Measurements from ENCODE around the gene PCBP3.
"Not testable (repeated sequence)": the region's sequence is repeated elsewhere in the genome, so short reads cannot be mapped to it uniquely, and the experiment has no call there.

PCBP3 gene

DNA sequence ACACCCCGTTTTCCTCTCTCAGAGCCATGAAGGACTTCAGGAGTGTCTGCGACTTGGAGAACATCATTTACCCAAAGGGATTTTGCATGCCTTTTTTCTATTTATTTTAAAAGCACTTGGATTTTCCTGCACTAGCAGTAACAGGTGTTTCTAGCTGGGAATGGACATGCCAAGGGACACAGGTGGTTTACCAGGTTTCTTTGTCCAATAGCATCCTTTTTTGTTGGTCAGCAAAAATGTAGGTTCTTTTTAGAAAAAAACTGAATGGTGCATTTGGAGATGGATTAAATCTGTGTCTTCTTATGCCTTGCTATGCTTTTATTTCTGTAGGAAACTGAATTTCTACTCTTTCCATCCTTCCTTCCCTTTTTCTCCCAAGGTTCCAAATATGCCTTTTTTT, 205.3 kb downstream of the PCBP3 start:
- H3K36me3 ChIP-seq (ENCODE audit: low read length) = no peaks in the 10 kb centered on the region
- no peak for TF ChIP-seq EZH2phosphoT487 (conservative IDR thresholded peaks at IDR 0.05; ENCODE audit: low read length)
- TF ChIP-seq CTCF (IDR thresholded peaks at IDR 0.05; ENCODE audit: insufficient read depth, low read length, poor library complexity, severe bottlenecking) = no peak
- H3K4me3 ChIP-seq (ENCODE audit: insufficient read depth, low read length, poor library complexity, severe bottlenecking) = no peak overlapping the region
- no peaks in the 10 kb centered on the region for H3K79me2 ChIP-seq (ENCODE audit: insufficient read depth, low read length)
- no peak overlapping the region for H3K4me2 ChIP-seq (ENCODE audit: low read depth, low read length, poor library complexity, severe bottlenecking)
- H3F3A ChIP-seq (ENCODE audit: insufficient read depth) = no peaks in the 10 kb centered on the region
- H3K27me3 ChIP-seq (ENCODE audit: low read length) = no peaks in the 10 kb centered on the region
- H3K9me2 ChIP-seq (replicated peaks; ENCODE audit: insufficient read depth, low read length) = no peaks in the 10 kb centered on the region
- H2AFZ ChIP-seq (ENCODE audit: low read depth, low read length, severe bottlenecking) = no peak overlapping the region
- no peak overlapping the region for H3K27ac ChIP-seq (ENCODE audit: low read depth, low read length)
- H3K9me3 ChIP-seq (ENCODE audit: insufficient read depth, low read length) = no peaks in the 10 kb centered on the region
- no peaks in the 10 kb centered on the region for H4K20me1 ChIP-seq (ENCODE audit: low read depth, low read length)
- no peak overlapping the region for H3K9ac ChIP-seq (ENCODE audit: low read length)

GRCh38 chr21:45849651-45850050, 206.1 kb downstream of the PCBP3 start:
- no peaks in the 10 kb centered on the region for H3K9me2 ChIP-seq (replicated peaks; ENCODE audit: insufficient read depth, low read length)
- H2AFZ ChIP-seq (ENCODE audit: low read depth, low read length, severe bottlenecking) = no peak overlapping the region

DNA sequence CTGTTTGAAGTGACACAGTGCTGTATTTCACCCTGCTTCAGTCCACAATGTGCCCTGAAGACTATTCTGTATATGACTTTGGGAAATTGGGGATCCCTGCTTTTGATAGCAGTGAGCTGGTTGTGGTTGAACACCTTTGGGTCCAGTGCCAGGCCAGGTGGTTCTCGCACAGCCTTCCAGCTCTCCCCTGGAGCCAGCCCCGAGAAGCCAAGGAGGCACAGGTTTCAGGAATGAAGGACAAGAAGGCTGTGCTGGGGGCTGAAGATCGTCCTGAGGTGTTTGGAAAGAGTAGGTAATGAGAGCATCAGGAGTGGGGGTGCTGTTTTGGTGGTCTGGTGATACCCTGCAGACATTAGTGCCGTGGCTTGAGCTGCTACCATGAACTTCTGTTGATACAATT, 206.7 kb downstream of the PCBP3 start:
- Histone ChIP-seq H3K36me3 (ENCODE audit: low read length) (no peaks in the 10 kb centered on the region), H3K27me3 (ENCODE audit: low read length) (no peaks in the 10 kb centered on the region)
- TF ChIP-seq EZH2phosphoT487 (conservative IDR thresholded peaks at IDR 0.05; ENCODE audit: low read length) = no peak
- no peak for TF ChIP-seq CTCF (IDR thresholded peaks at IDR 0.05; ENCODE audit: insufficient read depth, low read length, poor library complexity, severe bottlenecking)

More at GRCh38 chr21:45849651-45850050, 206.1 kb downstream of the PCBP3 start:
- Histone ChIP-seq H3K4me3 (ENCODE audit: insufficient read depth, low read length, poor library complexity, severe bottlenecking) (no peak overlapping the region), H3K27me3 (ENCODE audit: low read length) (no peaks in the 10 kb centered on the region), H3K9me3 (ENCODE audit: insufficient read depth, low read length) (no peaks in the 10 kb centered on the region), H3K27ac (ENCODE audit: low read depth, low read length) (no peak overlapping the region), H3K4me2 (ENCODE audit: low read depth, low read length, poor library complexity, severe bottlenecking) (no peak overlapping the region), H4K20me1 (ENCODE audit: low read depth, low read length) (no peaks in the 10 kb centered on the region), H3K9ac (ENCODE audit: low read length) (no peak overlapping the region), H3K79me2 (ENCODE audit: insufficient read depth, low read length) (no peaks in the 10 kb centered on the region), H3K36me3 (ENCODE audit: low read length) (no peaks in the 10 kb centered on the region), H3F3A (ENCODE audit: insufficient read depth) (no peaks in the 10 kb centered on the region)
- no peak for TF ChIP-seq CTCF (IDR thresholded peaks at IDR 0.05; ENCODE audit: insufficient read depth, low read length, poor library complexity, severe bottlenecking)
- TF ChIP-seq EZH2phosphoT487 (conservative IDR thresholded peaks at IDR 0.05; ENCODE audit: low read length) = no peak

DNA sequence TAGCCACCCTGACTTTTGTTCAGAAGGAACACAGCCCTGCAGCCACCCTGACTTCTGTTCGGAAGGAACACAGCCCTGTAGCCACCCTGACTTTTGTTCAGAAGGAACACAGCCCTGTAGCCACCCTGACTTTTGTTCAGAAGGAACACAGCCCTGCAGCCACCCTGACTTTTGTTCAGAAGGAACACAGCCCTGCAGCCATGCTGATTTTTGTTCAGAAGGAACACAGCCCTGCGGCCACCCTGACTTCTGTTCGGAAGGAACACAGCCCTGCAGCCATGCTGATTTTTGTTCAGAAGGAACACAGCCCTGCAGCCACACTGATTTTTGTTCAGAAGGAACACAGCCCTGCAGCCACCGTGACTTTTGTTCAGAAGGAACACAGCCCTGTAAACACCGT, 208.9 kb downstream of the PCBP3 start:
- H4K20me1 ChIP-seq (ENCODE audit: low read depth, low read length); H3K9ac ChIP-seq (ENCODE audit: low read length); H3K4me2 ChIP-seq (ENCODE audit: low read depth, low read length, poor library complexity, severe bottlenecking); H3F3A ChIP-seq (ENCODE audit: insufficient read depth); H3K27me3 ChIP-seq (ENCODE audit: low read length); H3K9me3 ChIP-seq (ENCODE audit: insufficient read depth, low read length); H3K79me2 ChIP-seq (ENCODE audit: insufficient read depth, low read length); H3K4me3 ChIP-seq (ENCODE audit: insufficient read depth, low read length, poor library complexity, severe bottlenecking); H3K36me3 ChIP-seq (ENCODE audit: low read length); H2AFZ ChIP-seq (ENCODE audit: low read depth, low read length, severe bottlenecking); H3K9me2 ChIP-seq (replicated peaks; ENCODE audit: insufficient read depth, low read length); H3K27ac ChIP-seq (ENCODE audit: low read depth, low read length): not testable (repeated sequence)

More for the DNA sequence above, 206.7 kb downstream of the PCBP3 start:
- H3K27ac ChIP-seq (ENCODE audit: low read depth, low read length) = no peak overlapping the region
- no peak overlapping the region for H2AFZ ChIP-seq (ENCODE audit: low read depth, low read length, severe bottlenecking)
- no peaks in the 10 kb centered on the region for H3K9me2 ChIP-seq (replicated peaks; ENCODE audit: insufficient read depth, low read length)
- no peak overlapping the region for H3K4me3 ChIP-seq (ENCODE audit: insufficient read depth, low read length, poor library complexity, severe bottlenecking)
- no peaks in the 10 kb centered on the region for H4K20me1 ChIP-seq (ENCODE audit: low read depth, low read length)
- H3K4me2 ChIP-seq (ENCODE audit: low read depth, low read length, poor library complexity, severe bottlenecking) = no peak overlapping the region
- no peaks in the 10 kb centered on the region for H3K9me3 ChIP-seq (ENCODE audit: insufficient read depth, low read length)
- H3K79me2 ChIP-seq (ENCODE audit: insufficient read depth, low read length) = no peaks in the 10 kb centered on the region
- H3F3A ChIP-seq (ENCODE audit: insufficient read depth) = no peaks in the 10 kb centered on the region
- no peak overlapping the region for H3K9ac ChIP-seq (ENCODE audit: low read length)

All from SU-DHL-6 (cell line).